ENCODE measurements around the gene CDH5. TPM values are rescaled to one million over a fixed set of nuclear protein-coding genes. Genes with fewer than 3 reads are reported as not detected.

The CDH5 gene
- total RNA-seq, 1 experiment from 2014 or later, result not detected

GRCh38 chr16:66373667-66374066 lies 7.2 kb downstream of the CDH5 start:
- no peak for DNase-seq (ENCODE audit: low spot score)

- DNase-seq (ENCODE audit: low spot score), result no peak
These were observed 7.7 kb downstream of the CDH5 start for GRCh38 chr16:66374176-66374575.

- DNase-seq (ENCODE audit: low spot score), result no peak
These were observed 9.0 kb downstream of the CDH5 start for GRCh38 chr16:66375451-66375850.

GRCh38 chr16:66376114-66376513 lies 9.6 kb downstream of the CDH5 start:
- no peak for DNase-seq (ENCODE audit: low spot score)

- DNase-seq (ENCODE audit: low spot score), result no peak
These were observed 10.2 kb downstream of the CDH5 start for GRCh38 chr16:66376577-66377305.

- DNase-seq (ENCODE audit: low spot score), result no peak
These were observed 10.8 kb downstream of the CDH5 start for GRCh38 chr16:66377324-66377723.

- DNase-seq (ENCODE audit: low spot score), result no peak
These were observed 12.5 kb downstream of the CDH5 start for GRCh38 chr16:66378741-66379570.

GRCh38 chr16:66379571-66379941 lies 13.1 kb downstream of the CDH5 start:
- no peak for DNase-seq (ENCODE audit: low spot score)

GRCh38 chr16:66380421-66380820 lies 13.9 kb downstream of the CDH5 start:
- no peak for DNase-seq (ENCODE audit: low spot score)

- DNase-seq (ENCODE audit: low spot score), result no peak
These were observed 15.2 kb downstream of the CDH5 start for GRCh38 chr16:66381585-66382170.

GRCh38 chr16:66382171-66382965 lies 15.9 kb downstream of the CDH5 start:
- DNase-seq (ENCODE audit: low spot score), result peak; percentile 96

GRCh38 chr16:66382966-66383299 lies 16.4 kb downstream of the CDH5 start:
- DNase-seq (ENCODE audit: low spot score), result peak; percentile 94

- DNase-seq (ENCODE audit: low spot score), result no peak
These were observed 17.1 kb downstream of the CDH5 start for GRCh38 chr16:66383551-66383950.

- no peak for DNase-seq (ENCODE audit: low spot score)
These were observed 18.9 kb downstream of the CDH5 start for GRCh38 chr16:66385415-66385814.

GRCh38 chr16:66386629-66387622 lies 20.4 kb downstream of the CDH5 start:
- DNase-seq (ENCODE audit: low spot score), result no peak

- no peak for DNase-seq (ENCODE audit: low spot score)
These were observed 21.4 kb downstream of the CDH5 start for GRCh38 chr16:66387817-66388332.

GRCh38 chr16:66388350-66389139 lies 22.1 kb downstream of the CDH5 start:
- no peak for DNase-seq (ENCODE audit: low spot score)

- DNase-seq (ENCODE audit: low spot score), result no peak
These were observed 23.0 kb downstream of the CDH5 start for GRCh38 chr16:66389256-66390176.
